ENCODE data around the gene PRR36. TPM values are rescaled to one million over a fixed set of nuclear protein-coding genes. Genes with fewer than 3 reads are reported as not detected.
A peak's percentile ranks its signal among the peaks of the same experiment; 100 is the strongest.

Gene PRR36
- total RNA-seq, result not detected in 2 replicates
- 0.02 TPM for total RNA-seq (2013)
- polyA plus RNA-seq, result 0.01 and 0.04 TPM in 2 replicates
- polyA minus RNA-seq, result 0.07 TPM in 1 of 2 replicates, not detected in the other

- peaks cover 25% of the 10 kb centered on the region for H3K27me3 Mint-ChIP-seq
- TF ChIP-seq EZH2 (IDR thresholded peaks at IDR 0.05; ENCODE audit: borderline replicate concordance, insufficient read depth, low read depth, low read length, poor library complexity, severe bottlenecking), result no peak
- TF ChIP-seq, protein P1, sequence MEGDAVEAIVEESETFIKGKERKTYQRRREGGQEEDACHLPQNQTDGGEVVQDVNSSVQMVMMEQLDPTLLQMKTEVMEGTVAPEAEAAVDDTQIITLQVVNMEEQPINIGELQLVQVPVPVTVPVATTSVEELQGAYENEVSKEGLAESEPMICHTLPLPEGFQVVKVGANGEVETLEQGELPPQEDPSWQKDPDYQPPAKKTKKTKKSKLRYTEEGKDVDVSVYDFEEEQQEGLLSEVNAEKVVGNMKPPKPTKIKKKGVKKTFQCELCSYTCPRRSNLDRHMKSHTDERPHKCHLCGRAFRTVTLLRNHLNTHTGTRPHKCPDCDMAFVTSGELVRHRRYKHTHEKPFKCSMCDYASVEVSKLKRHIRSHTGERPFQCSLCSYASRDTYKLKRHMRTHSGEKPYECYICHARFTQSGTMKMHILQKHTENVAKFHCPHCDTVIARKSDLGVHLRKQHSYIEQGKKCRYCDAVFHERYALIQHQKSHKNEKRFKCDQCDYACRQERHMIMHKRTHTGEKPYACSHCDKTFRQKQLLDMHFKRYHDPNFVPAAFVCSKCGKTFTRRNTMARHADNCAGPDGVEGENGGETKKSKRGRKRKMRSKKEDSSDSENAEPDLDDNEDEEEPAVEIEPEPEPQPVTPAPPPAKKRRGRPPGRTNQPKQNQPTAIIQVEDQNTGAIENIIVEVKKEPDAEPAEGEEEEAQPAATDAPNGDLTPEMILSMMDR (IDR thresholded peaks at IDR 0.05), result no peak
- H3K9me3 ChIP-seq (ENCODE audit: control extremely low read depth in 1 of 3, control insufficient read depth in 2 of 3, insufficient read depth in 1 of 3, low read length in 2 of 3), result peaks cover 0 to 43% (median 0%) of the 10 kb centered on the region in 3 donors
- DNase-seq (peak; percentile 30), ATAC-seq (ENCODE audit: low read depth) (no peak)
- ChIA-PET CTCF (no interaction called here), POLR2A (no interaction called here)
- H3K27ac ChIP-seq (ENCODE audit: low read length in 2 of 2), result no peak within 1 kb of the TSS
- H2AFZ ChIP-seq (ENCODE audit: insufficient read depth, low read depth, low read length, poor library complexity, severe bottlenecking), result peak within 1 kb of the TSS; percentile 22
- peaks cover 11% of the 10 kb centered on the region for H4K20me1 ChIP-seq (ENCODE audit: control insufficient read depth, insufficient read depth, low read length, poor library complexity, severe bottlenecking)
- peaks cover 4% of the 10 kb centered on the region for H3K9me3 Mint-ChIP-seq (ENCODE audit: insufficient read depth)
- 2% methylated on average over 79 of the region's 88 CpGs for WGBS (ENCODE audit: insufficient coverage)
- H3K4me3 ChIP-seq (ENCODE audit: control extremely low read depth in 1 of 5, extremely low read depth in 1 of 5, insufficient read depth in 1 of 5, low read depth in 2 of 5, low read length in 4 of 5), result peak within 1 kb of the TSS in 1 of 5 experiments; percentile 12
- peak within 1 kb of the TSS; percentile 32 for H3K9ac ChIP-seq (ENCODE audit: low read length)
- H3K36me3 ChIP-seq (replicated peaks in 1 of 2; ENCODE audit: control extremely low read depth in 1 of 2, control insufficient read depth in 1 of 2, extremely low read depth in 1 of 2, insufficient read depth in 2 of 2, low read length in 1 of 2), result no peaks in the 10 kb centered on the region
- peak within 1 kb of the TSS; percentile 77 for H3K4me3 Mint-ChIP-seq
- H3K79me2 ChIP-seq (ENCODE audit: control insufficient read depth, insufficient read depth, low read length), result no peaks in the 10 kb centered on the region
- peak within 1 kb of the TSS; percentile 68 for H3K4me2 ChIP-seq (replicated peaks; ENCODE audit: low read depth, low read length, poor library complexity, severe bottlenecking)
- H3K4me1 Mint-ChIP-seq, result peaks cover 24% of the 10 kb centered on the region
- H3K27me3 ChIP-seq (replicated peaks in 1 of 4; ENCODE audit: control extremely low read depth in 1 of 4, control insufficient read depth in 3 of 4, insufficient read depth in 4 of 4, low read length in 3 of 4), result peaks cover 0 to 45% (median 16%) of the 10 kb centered on the region in 4 experiments
- peaks cover 32 to 41% of the 10 kb centered on the region in 2 donors for H3K4me1 ChIP-seq (ENCODE audit: control insufficient read depth in 2 of 2, insufficient read depth in 2 of 2, low read length in 2 of 2)
- no peak within 1 kb of the TSS for H3K27ac Mint-ChIP-seq
- intact Hi-C loops (cut with micrococcal nuclease), result no loop called here
Measured at GRCh38 chr19:7874076-7874896, at the start of gene PRR36. Gene PRR36 (minus strand): TSS chr19:7874390. CDS start chr19:7873689, 701 bp downstream.
